Mesenchymal stem cell (in vitro differentiated cells and primary cell): ENCODE results near the gene IKZF4.

ENCODE experiments used
- DNase-seq: peaks from one replicate; pipeline ENCODE4 v3.0.0-alpha.2; 2013
- H2AFZ ChIP-seq: one replicate; pipeline ENCODE4 v1.6.1; 2013; ENCODE audit warnings: low read depth, mild to moderate bottlenecking, control low read depth, inconsistent platforms, low read length, moderate library complexity
- H2AK5ac ChIP-seq: 2 replicates; pipeline ENCODE4 v1.6.1; 2013; ENCODE audit warnings: low read length, moderate library complexity, mild to moderate bottlenecking, inconsistent platforms; ENCODE audit not compliant: severe bottlenecking
- H2BK120ac ChIP-seq: one replicate; pipeline ENCODE4 v1.6.1; 2013; ENCODE audit warnings: low read depth, mild to moderate bottlenecking, inconsistent platforms, low read length, moderate library complexity
- H2BK12ac ChIP-seq, 2 experiments: one replicate each; pipeline ENCODE4 v1.6.1; 2013; ENCODE audit warnings: inconsistent platforms in 2 of 2, low read length in 2 of 2, mild to moderate bottlenecking in 2 of 2, moderate library complexity in 2 of 2, control low read depth in 1 of 2
- H2BK15ac ChIP-seq: one replicate; pipeline ENCODE4 v1.6.1; 2013; ENCODE audit warnings: mild to moderate bottlenecking, low read depth, inconsistent platforms; ENCODE audit not compliant: poor library complexity, severe bottlenecking
- H2BK5ac ChIP-seq: 2 replicates; pipeline ENCODE4 v1.6.1; 2013; ENCODE audit warnings: low read depth, mild to moderate bottlenecking, low read length, control low read depth, inconsistent platforms; ENCODE audit not compliant: poor library complexity, severe bottlenecking
- H3K14ac ChIP-seq, 2 experiments: one replicate each; pipeline ENCODE4 v1.6.1; 2013; ENCODE audit warnings: inconsistent platforms in 2 of 2, low read length in 2 of 2, control low read depth in 1 of 2, mild to moderate bottlenecking in 1 of 2, moderate library complexity in 1 of 2
- H3K18ac ChIP-seq, 2 experiments: one replicate each; pipeline ENCODE4 v1.6.1; 2013; ENCODE audit warnings: inconsistent platforms in 2 of 2, low read length in 2 of 2, control low read depth in 1 of 2, low read depth in 1 of 2, mild to moderate bottlenecking in 1 of 2
- H3K23ac ChIP-seq, 2 experiments: one replicate each; pipeline ENCODE4 v1.6.1; 2013; ENCODE audit warnings: inconsistent platforms in 2 of 2, low read length in 2 of 2, mild to moderate bottlenecking in 2 of 2, moderate library complexity in 2 of 2, control low read depth in 1 of 2
- H3K27ac ChIP-seq: 2 replicates; pipeline ENCODE4 v1.5.1; 2013; ENCODE audit warnings: mild to moderate bottlenecking, moderate library complexity, low read length, control low read depth, inconsistent platforms; ENCODE audit not compliant: poor library complexity, severe bottlenecking
- H3K27me3 ChIP-seq, 2 experiments: 2 replicates each; pipeline versions ENCODE4 v1.6.1 to v1.7.0; 2013; ENCODE audit warnings: low read length in 2 of 2, mild to moderate bottlenecking in 2 of 2, moderate library complexity in 2 of 2, control low read depth in 1 of 2, inconsistent platforms in 1 of 2; ENCODE audit not compliant: control insufficient read depth in 1 of 2, insufficient read depth in 1 of 2
- H3K36me3 ChIP-seq, 2 experiments: 2 replicates each; pipeline versions ENCODE4 v1.6.1 to v1.7.0; 2013; ENCODE audit warnings: low read length in 2 of 2, control low read depth in 1 of 2, inconsistent platforms in 1 of 2, low read depth in 1 of 2, mild to moderate bottlenecking in 1 of 2; ENCODE audit not compliant: insufficient read depth in 2 of 2, control insufficient read depth in 1 of 2
- H3K4ac ChIP-seq, 2 experiments: one replicate each; pipeline ENCODE4 v1.6.1; 2013; ENCODE audit warnings: inconsistent platforms in 2 of 2, low read length in 2 of 2, mild to moderate bottlenecking in 2 of 2, moderate library complexity in 2 of 2, control low read depth in 1 of 2, low read depth in 1 of 2
- H3K4me1 ChIP-seq: 2 replicates; pipeline ENCODE4 v1.6.1; 2013; ENCODE audit warnings: low read depth, low read length, control low read depth; ENCODE audit not compliant: control insufficient read depth, insufficient read depth
- H3K4me2 ChIP-seq: 2 replicates; pipeline ENCODE4 v1.6.1; 2013; ENCODE audit warnings: low read length, mild to moderate bottlenecking, inconsistent platforms; ENCODE audit not compliant: poor library complexity, severe bottlenecking
- H3K4me3 ChIP-seq, 2 experiments: 2 replicates each; pipeline versions ENCODE4 v1.5.1 to v1.7.0; 2013; ENCODE audit warnings: low read length in 2 of 2, mild to moderate bottlenecking in 2 of 2, control low read depth in 1 of 2, low read depth in 1 of 2; ENCODE audit not compliant: insufficient read depth in 1 of 2
- H3K79me1 ChIP-seq: replicated peaks from 2 replicates; pipeline ENCODE4 v1.6.1; 2013; ENCODE audit warnings: mild to moderate bottlenecking, control low read depth, low read length, inconsistent platforms; ENCODE audit not compliant: poor library complexity, severe bottlenecking
- H3K9ac ChIP-seq: 2 replicates; pipeline ENCODE4 v1.7.0; 2013; ENCODE audit warnings: mild to moderate bottlenecking, low read length, moderate library complexity
- H3K9me3 ChIP-seq: 2 replicates; pipeline ENCODE4 v1.7.0; 2013; ENCODE audit warnings: mild to moderate bottlenecking, low read length; ENCODE audit not compliant: control insufficient read depth
- H4K8ac ChIP-seq: one replicate; pipeline ENCODE4 v1.6.1; 2013; ENCODE audit warnings: inconsistent platforms, mild to moderate bottlenecking, low read length, moderate library complexity
- H4K91ac ChIP-seq: one replicate; pipeline ENCODE4 v1.6.1; 2013; ENCODE audit warnings: mild to moderate bottlenecking, low read length, inconsistent platforms
- WGBS: methylation state at CpG from one replicate; pipeline ENCODE4 v1.1.7; 2013; ENCODE audit warnings: mixed read lengths; 5-methylcytosine and 5-hydroxymethylcytosine counted together

The IKZF4 gene

GRCh38 chr12:56013482-56013881 lies 7.4 kb upstream of the IKZF4 start:
- no peaks in the 10 kb centered on the region for H3K4me1 ChIP-seq
- H4K91ac ChIP-seq = no peak overlapping the region
- no peak overlapping the region for H2AK5ac ChIP-seq
- H4K8ac ChIP-seq = no peak overlapping the region
- no peak overlapping the region for H2BK15ac ChIP-seq
- H3K18ac ChIP-seq = no peak overlapping the region
- H3K27ac ChIP-seq = no peak overlapping the region
- H3K27me3 ChIP-seq = no peaks in the 10 kb centered on the region
- no peaks in the 10 kb centered on the region for H3K9me3 ChIP-seq
- H2BK5ac ChIP-seq = no peak overlapping the region
- H3K4me3 ChIP-seq = no peak overlapping the region
- no peak overlapping the region for H3K14ac ChIP-seq
- H3K9ac ChIP-seq = no peak overlapping the region
- H2BK12ac ChIP-seq = no peak overlapping the region
- peaks cover 0 to 13% of the 10 kb centered on the region in 2 experiments for H3K36me3 ChIP-seq
- no peak overlapping the region for H3K4me2 ChIP-seq
- H3K23ac ChIP-seq = no peak overlapping the region
- DNase-seq = no peak
- no peak overlapping the region for H3K4ac ChIP-seq
- H2AFZ ChIP-seq = no peak overlapping the region
- WGBS = over 99% methylated on average over 5 of the region's 5 CpGs
- peaks cover 2% of the 10 kb centered on the region for H3K79me1 ChIP-seq
- no peak overlapping the region for H2BK120ac ChIP-seq

- Histone ChIP-seq H3K14ac (no peak overlapping the region), H2AFZ (no peak overlapping the region), H3K4me2 (no peak overlapping the region), H2AK5ac (no peak overlapping the region), H3K4me1 (no peaks in the 10 kb centered on the region), H3K18ac (no peak overlapping the region), H3K23ac (no peak overlapping the region), H3K79me1 (no peaks in the 10 kb centered on the region), H2BK120ac (no peak overlapping the region), H2BK12ac (no peak overlapping the region), H4K91ac (no peak overlapping the region), H3K27me3 (no peaks in the 10 kb centered on the region), H3K4ac (no peak overlapping the region), H3K9me3 (no peaks in the 10 kb centered on the region), H3K9ac (no peak overlapping the region), H2BK5ac (no peak overlapping the region), H3K36me3 (peaks cover 0 to 14% of the 10 kb centered on the region in 2 experiments), H2BK15ac (no peak overlapping the region), H4K8ac (no peak overlapping the region), H3K4me3 (no peak overlapping the region), H3K27ac (no peak overlapping the region)
- whole genome bisulfite sequencing = 54% methylated on average over 2 of the region's 2 CpGs
- DNase-seq = no peak
These were observed 6.6 kb upstream of the IKZF4 start for GRCh38 chr12:56014205-56014604.

- Histone ChIP-seq H2AK5ac (no peak overlapping the region), H2BK5ac (no peak overlapping the region), H2BK15ac (no peak overlapping the region), H3K4me2 (no peak overlapping the region), H3K4me1 (peaks cover 17% of the 10 kb centered on the region), H3K18ac (no peak overlapping the region), H2AFZ (no peak overlapping the region), H3K23ac (no peak overlapping the region), H3K4me3 (no peak overlapping the region), H3K27ac (no peak overlapping the region), H4K8ac (no peak overlapping the region), H2BK120ac (no peak overlapping the region), H3K9me3 (no peaks in the 10 kb centered on the region), H3K4ac (no peak overlapping the region), H3K79me1 (peaks cover 2% of the 10 kb centered on the region), H2BK12ac (no peak overlapping the region), H3K27me3 (no peaks in the 10 kb centered on the region), H3K9ac (no peak overlapping the region), H3K14ac (no peak overlapping the region), H4K91ac (no peak overlapping the region), H3K36me3 (peaks cover 0 to 15% of the 10 kb centered on the region in 2 experiments)
- WGBS = 100% methylated on average over 1 of the region's 4 CpGs
- no peak for DNase-seq
These were observed 3.7 kb upstream of the IKZF4 start for GRCh38 chr12:56017181-56017580.

- no peak overlapping the region for H2BK15ac ChIP-seq
These were observed 2.5 kb upstream of the IKZF4 start for GRCh38 chr12:56018356-56018755.

More at GRCh38 chr12:56018356-56018755, 2.5 kb upstream of the IKZF4 start:
- H3K36me3 ChIP-seq = peaks cover 0 to 15% of the 10 kb centered on the region in 2 experiments
- H2BK120ac ChIP-seq = no peak overlapping the region
- H3K9ac ChIP-seq = no peak overlapping the region
- no peak overlapping the region for H3K18ac ChIP-seq
- no peaks in the 10 kb centered on the region for H3K9me3 ChIP-seq
- H2AFZ ChIP-seq = no peak overlapping the region
- H2BK12ac ChIP-seq = no peak overlapping the region
- no peak overlapping the region for H3K23ac ChIP-seq
- H3K27ac ChIP-seq = no peak overlapping the region
- H3K4ac ChIP-seq = no peak overlapping the region
- H3K79me1 ChIP-seq = peaks cover 9% of the 10 kb centered on the region
- no peak overlapping the region for H3K4me3 ChIP-seq
- H3K4me2 ChIP-seq = no peak overlapping the region
- H3K27me3 ChIP-seq = no peaks in the 10 kb centered on the region
- no peak overlapping the region for H4K91ac ChIP-seq
- no peak overlapping the region for H3K14ac ChIP-seq
- no peak overlapping the region for H2AK5ac ChIP-seq
- peaks cover 17% of the 10 kb centered on the region for H3K4me1 ChIP-seq
- no peak for DNase-seq
- 100% methylated on average over 1 of the region's 1 CpG for WGBS
- H2BK5ac ChIP-seq = no peak overlapping the region
- H4K8ac ChIP-seq = no peak overlapping the region
